ENCODE data around the gene BTBD1. TPM values are rescaled to one million over a fixed set of nuclear protein-coding genes. Genes with fewer than 3 reads are reported as not detected.

Gene BTBD1
- total RNA-seq, 2 donors from 2014 or later = 56.7 to 63.6 TPM

DNA sequence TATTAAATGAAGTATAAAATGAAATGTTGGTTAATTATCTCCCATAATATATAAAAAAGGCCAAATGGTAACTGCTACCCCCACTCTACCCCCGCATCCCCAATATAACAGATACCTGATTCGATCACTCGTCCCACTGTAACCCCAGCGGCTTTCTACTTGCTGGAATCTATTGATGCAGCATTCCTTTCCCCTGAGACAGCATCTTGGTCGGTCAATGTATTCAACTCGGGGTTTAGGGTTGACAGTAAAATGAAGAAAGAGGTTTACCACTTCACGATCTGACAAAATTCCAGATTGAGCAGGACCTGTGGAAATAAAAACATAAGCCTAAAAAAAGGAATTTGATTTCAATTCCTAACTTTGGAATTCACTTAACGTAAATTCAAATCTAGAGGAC is 37.0 kb downstream of the BTBD1 start:
- no peaks in the 10 kb centered on the region for H3K4me1 ChIP-seq
- H3K9me3 ChIP-seq = no peaks in the 10 kb centered on the region
- no peaks in the 10 kb centered on the region for H3K27me3 ChIP-seq
- intact Hi-C loops (cut with DNase I) = no loop called here
- DNase-seq = no peak
- TF ChIP-seq CTCF (IDR thresholded peaks at IDR 0.05) = no peak
- peaks cover 4% of the 10 kb centered on the region for H3K36me3 ChIP-seq
- no peak overlapping the region for H3K9ac ChIP-seq (ENCODE audit: low read depth in 2 of 2, low read length in 2 of 2)
- H3K4me3 ChIP-seq = no peak overlapping the region
- H3K27ac ChIP-seq = no peak overlapping the region

DNA sequence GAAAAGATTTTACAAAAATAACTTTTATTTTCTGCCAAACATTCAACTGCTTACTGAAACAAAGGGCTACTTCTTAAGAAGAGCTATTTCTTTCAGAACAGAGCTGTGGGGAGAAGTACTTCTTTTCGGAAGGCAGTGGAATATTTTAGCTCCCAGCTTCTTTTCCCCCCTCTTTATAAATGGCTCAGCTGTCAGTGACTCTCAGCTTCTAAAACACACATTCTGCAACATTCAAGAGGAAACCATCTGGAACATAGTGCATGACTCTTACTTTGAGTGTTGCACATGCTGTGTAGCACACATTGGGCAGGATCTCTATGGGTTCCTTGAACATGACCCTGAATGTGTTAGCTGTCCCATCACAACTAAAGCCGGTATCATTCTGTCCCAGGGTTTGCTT is 48.6 kb downstream of the BTBD1 start:
- Histone ChIP-seq H3K9ac (ENCODE audit: low read depth in 2 of 2, low read length in 2 of 2) (no peak overlapping the region), H3K4me1 (no peaks in the 10 kb centered on the region), H3K9me3 (no peaks in the 10 kb centered on the region), H3K27ac (no peak overlapping the region), H3K4me3 (no peak overlapping the region), H3K36me3 (peaks cover 13% of the 10 kb centered on the region), H3K27me3 (no peaks in the 10 kb centered on the region)
- no peak for DNase-seq
- TF ChIP-seq CTCF (IDR thresholded peaks at IDR 0.05) = no peak
- intact Hi-C loops (cut with DNase I) = loop anchor here (10.0 kb wide), 1 partner anchor 484 kb away; no protein-coding TSS in a partner anchor

- intact Hi-C loops (cut with DNase I) = loop anchor here (10.0 kb wide), 1 partner anchor 482 kb away; no protein-coding TSS in a partner anchor
- H3K4me3 ChIP-seq = no peak overlapping the region
- DNase-seq = no peak
- H3K27ac ChIP-seq = no peak overlapping the region
- no peak for TF ChIP-seq CTCF (IDR thresholded peaks at IDR 0.05)
- H3K27me3 ChIP-seq = no peaks in the 10 kb centered on the region
- H3K36me3 ChIP-seq = peaks cover 13% of the 10 kb centered on the region
- H3K4me1 ChIP-seq = no peaks in the 10 kb centered on the region
- H3K9me3 ChIP-seq = no peaks in the 10 kb centered on the region
- H3K9ac ChIP-seq (ENCODE audit: low read depth in 2 of 2, low read length in 2 of 2) = no peak overlapping the region
These were observed 50.1 kb downstream of the BTBD1 start for GRCh38 chr15:83016906-83017305.

- intact Hi-C loops (cut with DNase I) = loop anchor here (10.0 kb wide), 1 partner anchor 481 kb away; no protein-coding TSS in a partner anchor
- H3K36me3 ChIP-seq = peaks cover 11% of the 10 kb centered on the region
These were observed 51.7 kb downstream of the BTBD1 start for GRCh38 chr15:83015361-83015760.

GRCh38 chr15:83014205-83014653 is 52.8 kb downstream of the BTBD1 start:
- intact Hi-C loops (cut with DNase I) = loop anchor here (5.0 to 10.0 kb wide), 3 partner anchors 53 to 479 kb away; partner anchors contain the start of genes BTBD1 and HDGFL3
- DNase-seq = no peak
- H3K27me3 ChIP-seq = no peaks in the 10 kb centered on the region
- TF ChIP-seq CTCF (IDR thresholded peaks at IDR 0.05) = no peak
- no peaks in the 10 kb centered on the region for H3K9me3 ChIP-seq
- H3K9ac ChIP-seq (ENCODE audit: low read depth in 2 of 2, low read length in 2 of 2) = no peak overlapping the region
- H3K4me1 ChIP-seq = peaks cover 5% of the 10 kb centered on the region
- no peak overlapping the region for H3K27ac ChIP-seq
- peaks cover 2% of the 10 kb centered on the region for H3K36me3 ChIP-seq
- H3K4me3 ChIP-seq = no peak overlapping the region

More at GRCh38 chr15:83015361-83015760, 51.7 kb downstream of the BTBD1 start:
- H3K27ac ChIP-seq = no peak overlapping the region
- no peak overlapping the region for H3K9ac ChIP-seq (ENCODE audit: low read depth in 2 of 2, low read length in 2 of 2)
- TF ChIP-seq CTCF (IDR thresholded peaks at IDR 0.05) = no peak
- H3K27me3 ChIP-seq = no peaks in the 10 kb centered on the region
- no peak for DNase-seq
- H3K4me1 ChIP-seq = peaks cover 3% of the 10 kb centered on the region
- H3K4me3 ChIP-seq = no peak overlapping the region
- no peaks in the 10 kb centered on the region for H3K9me3 ChIP-seq

Data from colonic mucosa (tissue), 4 donors.